HG02759 (cell line): ENCODE results near the gene SRPRB.

ENCODE experiments used
- ATAC-seq: cut with Tn5 transposase; IDR thresholded peaks from one replicate; pipeline ENCODE4 v1.9.1; 2021; ENCODE audit warnings: mild to moderate bottlenecking, moderate library complexity; ENCODE audit not compliant: unreplicated experiment

SRPRB gene

DNA sequence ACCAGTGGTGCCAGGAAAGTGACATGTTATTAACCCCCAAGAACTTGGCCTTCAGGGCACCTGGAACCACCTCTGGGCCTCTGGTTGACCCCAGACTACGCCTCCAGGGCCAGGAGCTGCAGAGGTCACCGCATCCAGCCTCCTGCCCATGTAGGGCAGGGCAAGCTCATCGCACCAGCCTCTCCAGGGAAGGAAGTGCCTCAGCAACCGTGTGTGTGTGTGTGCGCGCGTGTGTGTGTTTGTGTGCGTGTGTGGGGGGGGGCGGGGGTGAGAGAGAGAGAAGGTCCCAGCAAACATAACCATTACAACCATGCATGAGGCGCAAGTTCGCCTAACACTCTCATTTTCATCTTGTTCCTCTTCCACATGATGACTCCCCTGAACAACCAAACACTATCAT, 58.3 kb downstream of the SRPRB start:
- ATAC-seq = no peak

- ATAC-seq = no peak
Observed at GRCh38 chr3:133864616-133865015, 59.0 kb downstream of the SRPRB start.

DNA sequence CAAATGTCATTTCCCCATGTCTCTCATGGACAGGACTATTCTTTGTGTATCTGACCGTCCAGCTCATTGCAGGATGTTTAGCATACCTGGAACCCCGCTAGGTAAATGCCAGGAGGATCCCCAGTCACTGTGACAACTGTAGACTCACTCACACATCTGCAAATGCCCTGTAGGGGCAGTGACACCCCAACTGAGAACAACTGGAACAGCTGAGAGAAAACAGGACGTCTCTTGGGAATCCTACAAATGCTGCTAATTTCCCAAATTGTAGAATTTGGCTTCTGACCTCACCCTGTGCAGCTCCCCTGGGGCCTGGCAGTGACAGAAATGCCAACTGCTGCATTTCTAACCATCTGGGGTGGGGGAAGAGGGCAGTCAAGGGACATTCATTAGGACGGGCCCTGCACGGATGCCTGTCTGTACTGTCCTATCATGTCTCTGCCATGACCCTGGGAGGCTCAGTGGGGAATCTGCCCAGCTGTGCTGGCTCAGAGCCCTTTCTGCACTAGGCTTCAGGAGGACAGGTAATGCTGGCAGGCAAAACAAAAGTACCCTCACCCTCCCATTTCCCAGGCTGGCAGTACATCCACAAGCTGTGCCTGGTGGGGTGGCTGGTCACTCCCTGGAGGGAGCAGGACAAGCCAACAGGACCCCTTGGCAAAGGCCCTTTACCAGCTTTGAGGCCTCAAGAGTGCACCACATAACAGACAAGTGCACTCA, 59.7 kb downstream of the SRPRB start:
- no peak for ATAC-seq

GRCh38 chr3:133866141-133866540, 60.5 kb downstream of the SRPRB start:
- no peak for ATAC-seq

DNA sequence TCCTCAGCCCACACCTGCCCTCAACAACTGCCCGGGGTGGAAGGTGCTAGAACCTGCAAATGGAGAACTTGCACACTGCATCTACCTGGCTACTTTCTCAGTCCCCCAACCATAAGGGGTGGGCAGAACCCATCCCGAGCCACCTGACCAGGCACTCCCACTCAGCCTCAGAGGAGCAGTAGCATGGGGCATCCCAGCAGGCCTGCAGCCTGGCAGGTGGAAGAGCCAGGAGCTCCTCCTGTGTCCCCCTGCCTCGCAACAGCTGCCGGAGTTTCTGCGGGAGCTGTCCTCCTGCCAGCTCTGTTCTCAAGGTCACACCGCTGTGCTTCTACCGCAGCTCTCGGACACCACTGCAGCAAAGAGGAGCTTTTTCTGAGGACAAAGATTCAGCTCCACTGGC, 62.6 kb downstream of the SRPRB start:
- ATAC-seq = no peak

GRCh38 chr3:133868758-133869475, 63.3 kb downstream of the SRPRB start:
- no peak for ATAC-seq

GRCh38 chr3:133869586-133869985, 64.0 kb downstream of the SRPRB start:
- no peak for ATAC-seq

- no peak for ATAC-seq
Observed at GRCh38 chr3:133870822-133871221, 65.2 kb downstream of the SRPRB start.
